Measurements from ENCODE around the gene PRX. TPM values are rescaled to one million over a fixed set of nuclear protein-coding genes. Genes with fewer than 3 reads are reported as not detected.

PRX gene
- polyA plus RNA-seq, 1 donor (not counting 4 experiments of a cell fraction or from before 2014, with no cell fraction given): 0.42 TPM

DNA sequence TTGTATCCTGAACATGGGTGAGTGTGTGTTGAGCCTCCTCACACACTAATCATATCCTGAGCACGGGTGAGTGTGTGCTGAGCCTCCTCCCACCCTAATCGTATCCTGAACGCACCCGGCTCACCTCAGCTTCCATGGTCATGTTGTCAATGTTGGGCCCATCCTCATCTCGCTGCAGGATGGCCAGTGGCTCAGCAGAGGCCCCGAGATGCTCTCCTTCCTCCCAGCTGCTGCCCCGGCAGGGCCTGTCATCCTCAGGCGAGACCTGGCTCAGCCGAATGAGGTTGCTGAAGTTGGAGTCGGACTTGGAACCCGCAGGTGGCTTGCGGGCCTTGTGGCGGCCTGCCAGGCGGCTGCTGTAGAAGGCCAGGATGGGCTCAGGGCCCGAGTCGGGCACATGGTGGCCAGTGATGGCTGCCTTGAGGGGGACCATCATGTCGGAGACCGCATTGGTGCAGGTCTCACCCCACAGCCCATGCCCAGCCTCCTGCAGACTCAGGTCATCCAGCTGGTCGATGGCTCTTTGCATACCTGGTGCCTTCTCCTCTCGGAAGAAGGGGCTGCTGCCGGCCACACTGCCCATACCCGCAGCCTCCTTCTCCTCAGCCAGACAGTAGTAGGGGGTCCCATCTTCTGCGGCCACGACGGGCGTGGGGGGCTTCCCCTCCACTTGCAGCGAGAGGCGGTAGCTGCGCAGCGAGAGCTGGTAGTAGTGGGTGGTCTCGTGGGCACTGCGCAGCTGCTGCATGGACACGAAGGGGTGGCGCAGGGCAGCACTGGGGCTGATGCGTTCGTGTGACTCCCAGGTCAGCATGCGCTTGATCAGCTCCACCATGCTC is 32.8 kb downstream of the PRX start:
- Histone ChIP-seq H3K79me2 (ENCODE audit: control insufficient read depth, insufficient read depth, low read length) (no peaks in the 10 kb centered on the region), H2AFZ (ENCODE audit: control insufficient read depth, low read length) (no peak overlapping the region), H3K9me1 (ENCODE audit: control insufficient read depth, extremely low read depth, insufficient read depth, low read length) (no peaks in the 10 kb centered on the region), H3K9ac (ENCODE audit: control insufficient read depth, extremely low read depth, insufficient read depth, low read length) (no peak overlapping the region), H3K9me3 (ENCODE audit: control insufficient read depth, low read depth, low read length) (no peaks in the 10 kb centered on the region), H3K27ac (ENCODE audit: control insufficient read depth, insufficient read depth, low read length) (no peak overlapping the region), H3K36me3 (ENCODE audit: control insufficient read depth in 2 of 2, extremely low read depth in 1 of 2, insufficient read depth in 2 of 2, low read length in 2 of 2) (peaks cover 0 to 7% of the 10 kb centered on the region in 2 experiments), H3K4me3 (ENCODE audit: control insufficient read depth in 2 of 3, extremely low read depth in 1 of 3, insufficient read depth in 2 of 3, low read depth in 1 of 3, low read length in 3 of 3) (no peak overlapping the region), H3K27me3 (ENCODE audit: control insufficient read depth, extremely low read depth, insufficient read depth, low read length) (no peaks in the 10 kb centered on the region), H4K20me1 (ENCODE audit: control insufficient read depth, extremely low read depth, insufficient read depth, low read length) (no peaks in the 10 kb centered on the region), H3K4me2 (ENCODE audit: control insufficient read depth, extremely low read depth, insufficient read depth, low read depth, low read length) (no peak overlapping the region), H3K4me1 (ENCODE audit: control insufficient read depth, extremely low read depth, insufficient read depth, low read length) (no peaks in the 10 kb centered on the region)
- DNase-seq (ENCODE audit: low read depth, low spot score) (no peak), FAIRE-seq (no peak)
- no peak for TF ChIP-seq EZH2 (IDR thresholded peaks at IDR 0.05; ENCODE audit: low read length)
- TF ChIP-seq, protein P1, sequence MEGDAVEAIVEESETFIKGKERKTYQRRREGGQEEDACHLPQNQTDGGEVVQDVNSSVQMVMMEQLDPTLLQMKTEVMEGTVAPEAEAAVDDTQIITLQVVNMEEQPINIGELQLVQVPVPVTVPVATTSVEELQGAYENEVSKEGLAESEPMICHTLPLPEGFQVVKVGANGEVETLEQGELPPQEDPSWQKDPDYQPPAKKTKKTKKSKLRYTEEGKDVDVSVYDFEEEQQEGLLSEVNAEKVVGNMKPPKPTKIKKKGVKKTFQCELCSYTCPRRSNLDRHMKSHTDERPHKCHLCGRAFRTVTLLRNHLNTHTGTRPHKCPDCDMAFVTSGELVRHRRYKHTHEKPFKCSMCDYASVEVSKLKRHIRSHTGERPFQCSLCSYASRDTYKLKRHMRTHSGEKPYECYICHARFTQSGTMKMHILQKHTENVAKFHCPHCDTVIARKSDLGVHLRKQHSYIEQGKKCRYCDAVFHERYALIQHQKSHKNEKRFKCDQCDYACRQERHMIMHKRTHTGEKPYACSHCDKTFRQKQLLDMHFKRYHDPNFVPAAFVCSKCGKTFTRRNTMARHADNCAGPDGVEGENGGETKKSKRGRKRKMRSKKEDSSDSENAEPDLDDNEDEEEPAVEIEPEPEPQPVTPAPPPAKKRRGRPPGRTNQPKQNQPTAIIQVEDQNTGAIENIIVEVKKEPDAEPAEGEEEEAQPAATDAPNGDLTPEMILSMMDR (optimal IDR thresholded peaks at IDR 0.05 in 1 of 3, IDR thresholded peaks at IDR 0.05 in 1 of 3, conservative IDR thresholded peaks at IDR 0.05 in 1 of 3; ENCODE audit: extremely low read depth in 1 of 3, insufficient read depth in 2 of 3, low read length in 3 of 3): no peak
- dilution Hi-C loops (cut with MboI; ENCODE audit: extremely low pct_ligation_motif_present, low sequenced_read_pairs): no loop called here

- FAIRE-seq (no peak), DNase-seq (ENCODE audit: low read depth, low spot score) (no peak)
- dilution Hi-C loops (cut with MboI; ENCODE audit: extremely low pct_ligation_motif_present, low sequenced_read_pairs): no loop called here
- Histone ChIP-seq H3K4me1 (ENCODE audit: control insufficient read depth, extremely low read depth, insufficient read depth, low read length) (no peaks in the 10 kb centered on the region), H3K36me3 (ENCODE audit: control insufficient read depth in 2 of 2, extremely low read depth in 1 of 2, insufficient read depth in 2 of 2, low read length in 2 of 2) (peaks cover 0 to 7% of the 10 kb centered on the region in 2 experiments), H3K9me1 (ENCODE audit: control insufficient read depth, extremely low read depth, insufficient read depth, low read length) (no peaks in the 10 kb centered on the region), H3K4me3 (ENCODE audit: control insufficient read depth in 2 of 3, extremely low read depth in 1 of 3, insufficient read depth in 2 of 3, low read depth in 1 of 3, low read length in 3 of 3) (no peak overlapping the region), H3K79me2 (ENCODE audit: control insufficient read depth, insufficient read depth, low read length) (no peaks in the 10 kb centered on the region), H4K20me1 (ENCODE audit: control insufficient read depth, extremely low read depth, insufficient read depth, low read length) (no peaks in the 10 kb centered on the region), H3K9ac (ENCODE audit: control insufficient read depth, extremely low read depth, insufficient read depth, low read length) (no peak overlapping the region), H3K4me2 (ENCODE audit: control insufficient read depth, extremely low read depth, insufficient read depth, low read depth, low read length) (no peak overlapping the region), H3K27ac (ENCODE audit: control insufficient read depth, insufficient read depth, low read length) (no peak overlapping the region), H2AFZ (ENCODE audit: control insufficient read depth, low read length) (no peak overlapping the region), H3K27me3 (ENCODE audit: control insufficient read depth, extremely low read depth, insufficient read depth, low read length) (no peaks in the 10 kb centered on the region), H3K9me3 (ENCODE audit: control insufficient read depth, low read depth, low read length) (no peaks in the 10 kb centered on the region)
- TF ChIP-seq, protein P1 (optimal IDR thresholded peaks at IDR 0.05 in 1 of 3, IDR thresholded peaks at IDR 0.05 in 1 of 3, conservative IDR thresholded peaks at IDR 0.05 in 1 of 3; ENCODE audit: extremely low read depth in 1 of 3, insufficient read depth in 2 of 3, low read length in 3 of 3): no peak
- no peak for TF ChIP-seq EZH2 (IDR thresholded peaks at IDR 0.05; ENCODE audit: low read length)
Measured at GRCh38 chr19:40379446-40380198, 33.6 kb downstream of the PRX start.

Data from keratinocyte (primary cell).